Neural crest cell (in vitro differentiated cells): Measurements from ENCODE around the gene PTCH2. TPM values are rescaled to one million over a fixed set of nuclear protein-coding genes. Genes with fewer than 3 reads are reported as not detected.

Source experiments
- DNase-seq: peaks from one replicate; pipeline ENCODE4 v3.0.0; 2021; ENCODE audit warnings: low read depth, mixed read lengths, low spot score
- H3K27ac Mint-ChIP-seq: one replicate; pipeline ENCODE4 v1.8.0; 2021; ENCODE audit warnings: mild to moderate bottlenecking, mixed read lengths; ENCODE audit not compliant: unreplicated experiment
- H3K27me3 Mint-ChIP-seq: 2 replicates; pipeline ENCODE4 v1.8.0; 2021; ENCODE audit warnings: low read depth, mild to moderate bottlenecking, mixed read lengths
- H3K36me3 Mint-ChIP-seq: 2 replicates; pipeline ENCODE4 v1.8.0; 2021; ENCODE audit warnings: low read depth, mild to moderate bottlenecking, mixed read lengths
- H3K4me1 Mint-ChIP-seq: 2 replicates; pipeline ENCODE4 v1.8.0; 2021; ENCODE audit warnings: mixed read lengths
- H3K4me3 Mint-ChIP-seq: one replicate; pipeline ENCODE4 v1.8.0; 2021; ENCODE audit warnings: mild to moderate bottlenecking, mixed read lengths
- H3K9me3 Mint-ChIP-seq: 2 replicates; pipeline ENCODE4 v1.8.0; 2021; ENCODE audit warnings: mixed read lengths
- total RNA-seq: library from RNA; stranded (reverse); gene quantifications from 2 replicates; pipeline ENCODE4 v1.2.1, GENCODE V29; 2021
- TF ChIP-seq, protein P1 (sequence below): fragments of 200-600 bp; sonication (generic); conservative IDR thresholded peaks from 2 replicates; pipeline ENCODE4 v1.5.0; 2021; ENCODE audit warnings: antibody characterized with exemption, mild to moderate bottlenecking

The PTCH2 gene
- total RNA-seq, 1 donor from 2014 or later: 1.4 TPM

DNA sequence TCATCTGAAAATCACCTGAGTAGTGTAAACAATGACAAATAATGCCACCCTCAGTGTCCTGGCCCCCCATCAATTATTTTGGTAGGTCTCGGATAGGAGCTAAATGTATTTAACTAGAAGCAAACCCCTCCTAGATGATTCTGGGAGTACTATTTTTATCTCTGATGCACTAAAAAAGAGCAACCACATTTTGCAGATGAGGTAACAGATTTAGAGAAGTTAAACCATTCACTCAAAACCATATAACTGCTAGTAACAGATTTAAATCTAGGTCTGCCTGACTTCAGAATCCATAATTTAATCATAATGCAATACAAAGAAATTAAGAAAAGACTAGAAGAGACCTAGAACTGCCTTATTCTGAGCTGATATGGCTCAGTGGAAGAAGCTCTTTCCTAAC is 17.3 kb upstream of the PTCH2 start:
- Mint-ChIP-seq H3K9me3 (no peaks in the 10 kb centered on the region), H3K36me3 (peaks cover 11% of the 10 kb centered on the region)
- DNase-seq: no peak

DNA sequence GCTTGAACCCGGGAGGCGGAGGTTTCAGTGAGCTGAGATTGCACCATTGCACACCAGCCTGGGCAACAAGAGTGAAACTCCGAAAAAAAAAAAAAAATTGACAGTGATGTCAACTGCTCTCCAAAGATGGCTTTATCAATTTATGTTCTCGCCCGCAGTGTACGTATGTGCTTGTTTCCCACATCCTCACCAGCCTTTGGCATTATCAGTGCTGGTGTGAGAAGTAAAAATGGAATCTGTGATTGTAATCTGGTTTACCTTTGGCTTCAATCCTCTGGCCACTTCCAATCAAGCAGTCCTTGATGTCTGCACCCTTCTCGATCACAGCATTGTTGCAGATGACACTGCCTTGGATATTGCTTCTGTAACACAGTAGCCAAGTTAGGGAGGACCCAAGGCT is 14.4 kb upstream of the PTCH2 start:
- Mint-ChIP-seq H3K36me3 (peaks cover 10% of the 10 kb centered on the region), H3K4me3 (no peak overlapping the region), H3K9me3 (no peaks in the 10 kb centered on the region), H3K4me1 (no peaks in the 10 kb centered on the region), H3K27ac (no peak overlapping the region), H3K27me3 (no peaks in the 10 kb centered on the region)
- TF ChIP-seq, protein P1, sequence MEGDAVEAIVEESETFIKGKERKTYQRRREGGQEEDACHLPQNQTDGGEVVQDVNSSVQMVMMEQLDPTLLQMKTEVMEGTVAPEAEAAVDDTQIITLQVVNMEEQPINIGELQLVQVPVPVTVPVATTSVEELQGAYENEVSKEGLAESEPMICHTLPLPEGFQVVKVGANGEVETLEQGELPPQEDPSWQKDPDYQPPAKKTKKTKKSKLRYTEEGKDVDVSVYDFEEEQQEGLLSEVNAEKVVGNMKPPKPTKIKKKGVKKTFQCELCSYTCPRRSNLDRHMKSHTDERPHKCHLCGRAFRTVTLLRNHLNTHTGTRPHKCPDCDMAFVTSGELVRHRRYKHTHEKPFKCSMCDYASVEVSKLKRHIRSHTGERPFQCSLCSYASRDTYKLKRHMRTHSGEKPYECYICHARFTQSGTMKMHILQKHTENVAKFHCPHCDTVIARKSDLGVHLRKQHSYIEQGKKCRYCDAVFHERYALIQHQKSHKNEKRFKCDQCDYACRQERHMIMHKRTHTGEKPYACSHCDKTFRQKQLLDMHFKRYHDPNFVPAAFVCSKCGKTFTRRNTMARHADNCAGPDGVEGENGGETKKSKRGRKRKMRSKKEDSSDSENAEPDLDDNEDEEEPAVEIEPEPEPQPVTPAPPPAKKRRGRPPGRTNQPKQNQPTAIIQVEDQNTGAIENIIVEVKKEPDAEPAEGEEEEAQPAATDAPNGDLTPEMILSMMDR: no peak
- DNase-seq: no peak

More for the DNA sequence above, 17.3 kb upstream of the PTCH2 start:
- Mint-ChIP-seq H3K4me1 (no peaks in the 10 kb centered on the region), H3K27me3 (no peaks in the 10 kb centered on the region), H3K27ac (no peak overlapping the region), H3K4me3 (no peak overlapping the region)
- TF ChIP-seq, protein P1: no peak

DNA sequence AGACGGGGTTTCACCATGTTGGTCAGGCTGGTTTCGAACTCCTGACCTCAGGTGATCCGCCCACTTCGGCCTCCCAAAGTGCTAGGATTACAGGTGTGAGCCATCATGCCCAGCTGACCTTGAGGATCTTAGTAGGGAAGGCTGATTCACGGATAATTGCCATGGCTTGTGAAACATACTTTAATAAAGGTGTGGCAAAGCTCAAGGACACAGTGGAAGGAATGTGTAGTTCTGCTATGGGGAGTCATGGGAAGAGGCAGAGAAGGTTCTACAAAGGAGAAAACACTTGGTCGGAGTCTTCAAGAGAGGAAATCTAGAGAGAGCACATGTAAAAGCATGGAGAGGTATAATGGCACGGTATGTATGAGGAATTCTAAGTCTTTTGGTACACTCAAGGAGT is 12.7 kb upstream of the PTCH2 start:
- H3K9me3 Mint-ChIP-seq: no peaks in the 10 kb centered on the region
- H3K4me3 Mint-ChIP-seq: no peak overlapping the region
- H3K4me1 Mint-ChIP-seq: no peaks in the 10 kb centered on the region
- H3K27me3 Mint-ChIP-seq: no peaks in the 10 kb centered on the region
- no peak overlapping the region for H3K27ac Mint-ChIP-seq
- TF ChIP-seq, protein P1: no peak
- DNase-seq: no peak
- peaks cover 13% of the 10 kb centered on the region for H3K36me3 Mint-ChIP-seq

DNA sequence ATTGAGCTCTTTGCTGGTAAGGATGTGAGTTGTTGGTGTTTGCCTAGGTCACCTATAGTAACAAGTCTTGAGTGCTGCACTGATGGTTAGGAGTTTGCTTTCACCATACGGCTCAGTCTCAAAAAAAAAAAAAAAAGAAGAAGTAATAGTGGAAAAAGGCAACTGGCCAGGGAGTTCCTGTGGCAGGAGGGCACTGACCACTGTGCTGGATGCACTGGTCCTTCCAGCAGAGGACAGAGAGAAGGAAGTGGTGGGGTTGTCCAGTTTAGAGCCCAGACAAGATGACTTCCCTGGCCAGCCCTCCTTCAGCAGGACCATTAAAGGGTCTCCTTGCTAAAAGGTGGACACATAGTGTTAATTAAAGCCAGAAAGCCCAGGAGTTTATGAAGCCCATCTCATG is 11.9 kb upstream of the PTCH2 start:
- H3K4me1 Mint-ChIP-seq: no peaks in the 10 kb centered on the region
- H3K27me3 Mint-ChIP-seq: no peaks in the 10 kb centered on the region
- no peak overlapping the region for H3K27ac Mint-ChIP-seq
- TF ChIP-seq, protein P1: no peak
- H3K36me3 Mint-ChIP-seq: peaks cover 15% of the 10 kb centered on the region
- H3K4me3 Mint-ChIP-seq: no peak overlapping the region
- DNase-seq: no peak
- no peaks in the 10 kb centered on the region for H3K9me3 Mint-ChIP-seq

DNA sequence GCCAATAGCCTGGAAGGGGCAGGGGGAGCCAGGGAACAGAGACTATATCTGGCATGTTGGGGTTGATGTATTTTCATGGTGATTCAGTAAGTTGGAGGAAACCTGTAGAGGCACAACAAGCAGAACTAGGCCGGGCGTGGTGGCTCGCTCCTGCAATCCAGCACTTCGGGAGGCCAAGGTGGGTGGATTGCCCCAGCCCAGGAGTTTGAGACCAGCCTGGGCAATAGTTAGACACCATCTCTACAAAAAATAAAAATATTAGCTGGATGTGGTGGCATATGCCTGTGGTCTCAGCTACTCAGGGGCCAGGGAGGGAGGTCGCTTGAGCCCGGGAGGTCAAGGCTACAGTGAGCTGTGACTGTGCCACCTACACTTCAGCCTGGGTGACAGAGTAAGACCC is 10.1 kb upstream of the PTCH2 start:
- no peak overlapping the region for H3K4me3 Mint-ChIP-seq
- no peak overlapping the region for H3K27ac Mint-ChIP-seq
- TF ChIP-seq, protein P1: no peak
- H3K36me3 Mint-ChIP-seq: peaks cover 18% of the 10 kb centered on the region
- DNase-seq: no peak
- H3K4me1 Mint-ChIP-seq: peaks cover 16% of the 10 kb centered on the region
- no peaks in the 10 kb centered on the region for H3K9me3 Mint-ChIP-seq
- no peaks in the 10 kb centered on the region for H3K27me3 Mint-ChIP-seq

DNA sequence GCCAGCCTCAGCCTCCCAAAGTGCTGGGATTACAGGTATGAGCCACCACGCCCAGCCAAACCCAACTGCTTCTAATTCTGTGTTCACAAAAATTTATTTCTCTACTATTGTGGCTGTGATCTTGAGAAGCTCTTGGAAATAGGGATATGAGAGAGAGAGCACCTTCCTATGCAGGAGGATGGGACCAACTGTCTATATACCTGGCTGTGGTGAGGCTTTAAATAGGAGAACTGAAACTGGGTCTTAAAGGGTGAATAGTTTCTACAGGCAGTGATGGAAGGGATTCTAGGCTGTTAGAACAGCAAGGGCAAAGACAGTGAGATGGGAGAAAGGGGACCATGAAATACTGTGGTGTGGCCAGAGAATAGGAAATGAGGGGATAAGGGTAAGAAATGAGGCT is 8.3 kb upstream of the PTCH2 start:
- DNase-seq: no peak
- no peak overlapping the region for H3K27ac Mint-ChIP-seq
- TF ChIP-seq, protein P1: no peak
- H3K27me3 Mint-ChIP-seq: no peaks in the 10 kb centered on the region
- H3K4me1 Mint-ChIP-seq: peaks cover 19% of the 10 kb centered on the region
- peaks cover 14% of the 10 kb centered on the region for H3K36me3 Mint-ChIP-seq
- no peaks in the 10 kb centered on the region for H3K9me3 Mint-ChIP-seq
- no peak overlapping the region for H3K4me3 Mint-ChIP-seq
